GM10847 (cell line): ENCODE results near the gene INTS11.

Source experiments
- POLR2A ChIP-seq: IDR thresholded peaks from 2 replicates; pipeline ENCODE4 v1.6.1; 2011; ENCODE audit not compliant: insufficient read length; ENCODE audit errors: extremely low read depth

Gene INTS11

DNA sequence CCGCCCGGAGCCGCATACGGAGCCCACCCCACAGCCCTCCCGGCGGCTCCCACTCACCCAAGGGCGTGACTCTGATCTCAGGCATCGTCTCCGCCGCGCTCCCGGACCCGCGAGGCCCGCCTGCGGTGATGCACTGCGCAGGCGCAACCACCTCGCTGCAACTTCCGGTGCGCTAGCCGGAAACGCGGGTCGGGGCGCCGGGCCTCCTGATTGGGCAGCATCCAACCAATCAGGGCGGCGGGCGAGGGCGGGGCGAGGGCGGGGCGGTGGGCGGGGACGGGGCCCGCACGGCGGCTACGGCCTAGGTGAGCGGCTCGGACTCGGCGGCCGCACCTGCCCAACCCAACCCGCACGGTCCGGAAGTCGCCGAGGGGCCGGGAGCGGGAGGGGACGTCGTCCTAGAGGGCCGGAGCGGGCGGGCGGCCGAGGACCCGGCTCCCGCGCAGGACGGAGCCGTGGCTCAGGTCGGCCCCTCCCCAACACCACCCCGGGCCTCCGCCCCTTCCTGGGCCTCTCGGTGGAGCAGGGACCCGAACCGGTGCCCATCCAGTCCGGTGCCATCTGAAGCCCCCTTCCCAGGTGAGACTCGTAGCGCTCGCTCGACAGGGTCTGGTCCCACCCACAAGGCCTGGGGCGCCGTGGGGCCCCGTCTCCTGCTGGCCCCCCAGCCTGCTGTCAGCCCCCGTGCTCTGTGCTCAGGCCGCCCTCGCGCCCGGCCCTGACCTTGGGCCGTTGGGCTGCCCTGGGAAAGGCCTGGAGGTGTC, at the start of gene INTS11, which contains the start of gene CPTP:
INTS11 (minus strand) TSS at position 137 of the 764 bp plus-strand sequence; CDS start at position 85, 52 bp downstream.
CPTP (plus strand) TSS at position 279 of the 764 bp plus-strand sequence. CDS start 2,109 bp downstream, outside the sequence.
- peak; percentile 86 for TF ChIP-seq POLR2A

DNA sequence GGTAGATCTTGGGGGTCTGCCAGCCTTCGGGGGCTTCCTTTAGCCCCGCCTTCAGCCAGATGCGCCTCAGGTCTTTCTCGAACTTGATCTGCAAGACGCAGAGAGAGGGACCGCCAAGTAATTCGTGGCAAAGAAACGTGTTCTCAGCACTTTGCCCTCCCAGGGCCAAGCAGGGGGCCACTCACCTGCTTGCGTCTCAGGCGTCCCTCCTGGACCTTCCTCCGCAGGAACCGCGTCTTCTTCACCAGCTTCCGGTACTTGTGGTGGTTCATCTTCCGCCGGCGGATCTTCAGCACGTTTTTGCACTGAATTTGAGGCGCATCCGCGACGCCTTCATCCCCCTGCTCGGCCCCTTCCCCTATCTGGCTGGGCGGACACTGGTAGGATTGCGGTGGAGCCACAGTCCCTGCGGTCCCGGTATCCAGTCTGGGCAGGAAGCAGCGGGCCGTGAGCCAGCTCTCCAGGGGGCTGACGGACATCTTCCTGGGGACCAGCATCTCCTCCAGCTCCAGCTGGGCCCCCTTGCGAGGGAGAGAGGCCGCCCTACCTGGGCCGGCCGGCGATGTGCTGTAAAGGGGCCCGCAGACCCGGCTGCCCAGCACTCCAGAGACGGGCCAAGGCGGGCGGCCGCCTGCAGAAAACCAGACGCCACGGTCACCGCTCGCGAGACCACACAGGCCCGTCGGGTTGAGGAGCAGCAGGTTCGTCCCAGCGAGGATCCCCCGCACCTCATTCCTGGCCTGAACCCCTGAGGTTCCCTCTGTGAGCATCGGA, 49.5 kb upstream of the INTS11 start:
- TF ChIP-seq POLR2A: no peak

DNA sequence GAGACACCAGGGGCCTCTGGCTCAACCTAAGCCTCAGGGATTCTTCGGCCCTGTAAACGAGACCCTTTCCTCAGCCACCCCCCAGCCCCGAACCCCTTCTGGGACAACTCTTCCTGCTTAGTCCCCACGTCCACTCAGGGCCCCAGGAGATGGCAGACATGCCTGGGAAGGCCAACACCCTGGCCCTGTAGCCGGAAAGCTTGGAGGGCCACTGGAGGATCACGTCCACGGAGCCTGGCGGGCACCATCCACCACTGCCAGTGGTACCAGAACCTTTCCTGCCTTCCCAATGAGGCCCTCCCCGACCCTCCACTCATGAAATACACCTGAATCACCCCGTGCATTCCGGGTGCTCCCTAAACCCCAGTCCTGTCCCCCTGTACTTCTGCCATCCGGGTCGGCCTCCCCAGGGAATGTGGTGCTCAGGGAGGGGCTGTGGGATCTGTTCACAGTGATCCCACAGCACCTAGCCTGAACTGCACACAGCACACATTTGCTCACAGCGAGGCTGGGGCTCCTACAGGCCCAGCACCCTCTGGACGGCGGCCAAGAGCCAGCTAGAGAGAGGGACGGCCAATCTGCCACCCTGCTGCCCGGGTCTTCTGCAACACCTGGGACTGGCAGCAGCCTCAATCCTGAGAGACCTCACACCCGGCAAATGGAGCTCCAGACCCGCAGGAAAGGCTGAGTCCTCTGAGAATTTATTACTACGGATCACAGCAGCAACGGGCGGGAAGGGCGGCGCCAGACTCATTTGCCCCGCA, 48.8 kb upstream of the INTS11 start:
- no peak for TF ChIP-seq POLR2A

DNA sequence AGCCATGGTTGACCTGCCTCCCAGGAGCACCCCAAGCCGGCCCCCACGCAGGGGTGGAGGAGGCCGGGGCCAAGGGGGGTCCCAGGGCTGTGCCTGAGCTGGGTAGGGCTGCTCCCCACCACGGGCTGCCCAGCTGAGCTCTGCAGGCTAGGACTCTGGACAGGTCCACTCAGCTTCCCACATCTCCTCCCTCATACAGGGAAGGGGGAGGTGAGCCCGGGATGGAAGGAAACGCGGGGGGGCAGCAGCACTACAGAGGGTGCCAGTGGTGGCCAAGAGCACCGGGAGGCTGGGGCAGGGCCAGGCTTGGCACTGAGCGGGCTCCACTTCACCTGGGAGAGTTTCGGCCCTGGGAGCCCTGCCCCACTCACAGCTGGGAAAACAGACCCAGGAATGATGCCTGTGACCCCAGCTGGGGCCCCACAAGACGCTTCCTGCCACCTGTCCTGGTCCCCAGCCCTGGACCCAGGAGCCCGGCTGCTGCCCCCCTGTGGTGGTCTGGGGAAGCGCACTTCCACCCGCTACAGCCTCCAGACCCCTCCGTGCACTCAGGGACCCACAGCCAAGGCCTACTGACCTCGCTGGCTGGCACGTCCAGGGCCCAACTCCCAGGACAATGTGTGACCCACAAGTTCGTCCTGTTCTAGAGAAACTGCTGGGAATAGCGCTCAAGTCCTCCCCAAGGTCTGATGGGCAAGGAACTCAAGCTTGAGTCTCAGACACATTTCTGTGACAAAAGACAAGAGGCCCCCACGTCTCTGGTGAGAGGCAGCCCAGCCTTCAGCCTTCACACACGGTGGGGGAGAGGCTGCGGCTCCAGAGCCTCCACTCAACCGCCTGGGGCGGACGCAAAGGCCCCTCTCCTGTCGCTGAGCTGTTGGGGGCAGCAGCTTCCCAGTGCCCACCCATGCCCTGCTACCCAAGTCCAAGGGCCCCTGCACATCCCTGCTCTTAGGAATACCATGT, 47.6 kb upstream of the INTS11 start:
- no peak for TF ChIP-seq POLR2A

DNA sequence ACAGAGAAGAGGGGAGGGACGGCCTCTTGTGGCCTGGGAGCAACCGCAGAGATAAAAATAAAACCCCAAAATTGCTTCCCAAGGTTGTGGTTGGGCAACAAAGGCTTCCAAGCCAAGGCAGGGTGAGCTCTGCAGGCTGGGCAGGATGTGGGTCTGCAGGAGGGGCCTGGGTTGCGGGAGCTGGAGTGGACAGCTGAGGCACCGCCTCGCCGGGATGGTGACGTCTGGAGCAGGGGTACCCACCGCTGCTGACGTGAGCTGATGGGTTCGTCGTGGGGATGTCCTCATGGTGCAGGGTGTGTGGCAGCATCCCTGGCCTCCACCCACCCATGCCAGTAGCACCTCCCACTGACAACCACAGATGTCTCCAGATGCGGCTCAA, 46.9 kb upstream of the INTS11 start:
- TF ChIP-seq POLR2A: no peak

DNA sequence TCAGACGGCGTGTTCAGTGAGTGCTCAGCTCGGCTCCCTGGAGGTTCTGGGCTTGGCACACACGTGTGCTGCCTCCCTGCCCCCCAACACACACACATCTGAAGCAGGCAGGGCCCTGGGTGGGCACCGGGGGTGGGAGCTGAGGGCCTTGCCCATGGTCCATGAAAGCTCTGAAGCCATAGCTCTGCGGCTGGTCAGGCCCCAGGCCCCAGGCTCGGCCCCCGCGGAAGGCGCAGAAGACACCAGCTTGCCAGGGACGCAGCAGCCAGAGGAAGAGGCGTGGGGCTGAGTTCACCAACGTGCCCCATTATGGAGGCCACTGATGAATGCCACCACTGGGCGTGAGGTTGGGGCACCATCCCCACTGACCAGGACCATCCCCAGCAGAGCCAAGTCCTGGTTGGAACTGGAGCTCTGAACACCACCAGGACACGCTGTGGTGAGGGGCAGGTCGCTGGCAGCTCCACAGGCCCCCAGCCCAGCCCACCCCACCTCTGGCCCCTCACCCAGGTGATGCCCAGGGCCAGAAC, 46.4 kb upstream of the INTS11 start:
- no peak for TF ChIP-seq POLR2A

DNA sequence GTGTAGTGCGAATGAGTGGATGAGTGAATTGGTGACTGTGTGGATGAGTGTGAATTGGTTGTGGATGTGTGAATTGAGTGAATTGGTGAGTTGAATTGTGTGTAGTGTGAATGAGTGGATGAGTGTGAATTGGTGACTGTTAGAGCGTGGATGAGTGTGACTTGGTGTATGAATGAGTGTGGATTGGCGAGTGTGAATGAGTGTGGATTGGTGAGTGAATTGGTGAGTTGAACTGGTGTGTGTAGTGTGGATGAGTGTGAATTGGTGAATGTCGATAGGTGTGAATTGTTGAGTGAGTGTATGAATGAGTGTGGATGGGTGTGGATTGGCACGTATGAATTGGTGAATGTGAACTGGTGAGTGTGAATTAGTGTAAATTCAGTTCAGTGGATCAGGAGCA, 42.9 kb upstream of the INTS11 start:
- TF ChIP-seq POLR2A: no peak

DNA sequence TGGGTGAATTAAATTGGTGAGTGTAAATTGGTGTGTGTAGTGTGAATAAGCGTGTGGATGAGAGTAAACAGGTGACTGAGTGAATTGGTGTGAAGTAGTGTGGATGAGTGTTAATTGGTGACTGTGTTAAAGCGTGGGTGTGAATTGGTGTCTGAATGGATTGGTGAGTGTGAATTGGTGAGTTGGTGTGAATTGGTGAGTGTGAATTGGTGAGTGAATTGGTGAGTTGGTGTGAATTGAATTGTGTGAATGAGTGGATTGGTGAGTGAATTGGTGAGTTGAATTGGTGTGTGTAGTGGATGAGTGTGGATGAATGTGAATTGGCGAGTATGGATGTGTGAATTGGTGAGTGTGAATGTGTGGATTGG, 42.2 kb upstream of the INTS11 start:
- no peak for TF ChIP-seq POLR2A

DNA sequence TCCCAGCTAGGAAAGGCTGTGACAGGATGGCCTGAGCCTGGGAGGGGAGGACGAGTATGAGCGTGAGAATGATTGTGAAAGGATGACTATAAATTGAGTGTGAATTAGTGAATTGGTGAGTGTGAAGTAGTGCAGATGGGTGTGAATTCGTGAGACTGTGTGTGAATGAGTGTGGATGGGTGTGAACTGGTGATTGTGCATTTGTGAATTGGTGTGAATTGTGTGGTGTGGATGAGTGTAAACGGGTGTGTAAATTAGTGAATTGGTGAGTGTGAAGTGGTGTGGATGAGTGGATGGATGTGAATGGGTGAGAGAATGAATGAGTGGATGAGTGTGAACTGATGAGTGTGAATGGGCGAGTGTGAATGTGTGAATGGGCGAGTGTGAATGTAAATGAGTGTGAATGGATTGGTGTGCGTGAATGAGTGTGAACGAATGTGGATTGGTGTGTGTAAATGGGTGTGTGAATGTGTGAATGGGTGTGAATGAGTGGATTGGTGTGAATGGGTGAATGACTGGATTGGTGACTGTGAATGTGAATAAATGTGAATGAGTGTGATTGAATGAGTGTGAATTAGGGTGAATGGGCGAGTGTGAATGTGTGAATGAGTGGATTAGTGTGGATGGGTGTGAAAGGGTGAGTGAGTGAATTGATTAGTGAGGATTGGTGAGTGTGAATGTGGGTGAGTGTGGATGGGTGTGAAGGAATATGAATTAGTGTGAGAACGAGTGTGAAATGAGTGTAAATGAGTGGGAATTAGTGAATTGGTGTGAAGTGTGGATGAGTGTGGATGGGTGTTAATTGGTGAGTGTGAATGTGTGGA, 41.6 kb upstream of the INTS11 start:
- TF ChIP-seq POLR2A: no peak

DNA sequence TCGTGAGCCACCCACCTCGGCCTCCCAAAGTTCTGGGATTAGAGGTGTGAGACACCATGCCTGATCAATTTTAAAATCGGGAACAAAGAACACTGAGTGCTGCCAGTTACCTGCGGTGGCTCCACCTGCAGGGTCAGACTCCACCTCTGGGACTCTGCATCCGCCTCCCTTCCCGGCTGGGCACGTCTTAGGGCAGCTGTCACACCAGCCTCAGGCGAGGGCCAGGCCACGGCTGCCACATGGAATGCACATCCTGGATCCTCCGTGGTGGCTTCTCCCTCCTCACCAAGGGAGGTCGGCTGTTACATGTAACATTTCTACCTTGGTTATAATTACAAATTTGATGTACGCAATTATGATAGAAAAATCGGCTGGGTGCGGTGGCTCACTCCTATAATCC, 39.8 kb upstream of the INTS11 start:
- no peak for TF ChIP-seq POLR2A

DNA sequence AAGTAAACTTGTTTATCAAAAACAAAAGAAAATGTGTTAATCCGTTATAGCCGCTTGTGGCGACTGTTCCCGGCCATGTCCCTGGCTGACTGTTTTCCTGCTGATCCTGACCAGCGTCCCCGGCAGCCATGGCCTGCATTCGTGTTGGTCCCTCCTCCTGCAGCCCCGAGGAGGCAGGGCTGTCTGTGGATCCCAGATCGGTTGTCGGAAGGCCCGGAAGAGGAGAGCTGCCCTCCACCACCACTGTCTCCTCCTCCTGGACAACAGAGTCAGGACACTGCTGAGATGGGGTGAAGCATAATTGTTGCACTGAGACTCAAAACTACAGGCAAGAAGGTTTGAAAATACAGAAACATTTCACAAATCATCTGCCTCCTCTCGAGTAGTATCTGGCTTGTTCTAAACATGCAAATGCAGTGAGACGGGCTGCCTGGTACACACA, 37.5 kb upstream of the INTS11 start:
- no peak for TF ChIP-seq POLR2A

DNA sequence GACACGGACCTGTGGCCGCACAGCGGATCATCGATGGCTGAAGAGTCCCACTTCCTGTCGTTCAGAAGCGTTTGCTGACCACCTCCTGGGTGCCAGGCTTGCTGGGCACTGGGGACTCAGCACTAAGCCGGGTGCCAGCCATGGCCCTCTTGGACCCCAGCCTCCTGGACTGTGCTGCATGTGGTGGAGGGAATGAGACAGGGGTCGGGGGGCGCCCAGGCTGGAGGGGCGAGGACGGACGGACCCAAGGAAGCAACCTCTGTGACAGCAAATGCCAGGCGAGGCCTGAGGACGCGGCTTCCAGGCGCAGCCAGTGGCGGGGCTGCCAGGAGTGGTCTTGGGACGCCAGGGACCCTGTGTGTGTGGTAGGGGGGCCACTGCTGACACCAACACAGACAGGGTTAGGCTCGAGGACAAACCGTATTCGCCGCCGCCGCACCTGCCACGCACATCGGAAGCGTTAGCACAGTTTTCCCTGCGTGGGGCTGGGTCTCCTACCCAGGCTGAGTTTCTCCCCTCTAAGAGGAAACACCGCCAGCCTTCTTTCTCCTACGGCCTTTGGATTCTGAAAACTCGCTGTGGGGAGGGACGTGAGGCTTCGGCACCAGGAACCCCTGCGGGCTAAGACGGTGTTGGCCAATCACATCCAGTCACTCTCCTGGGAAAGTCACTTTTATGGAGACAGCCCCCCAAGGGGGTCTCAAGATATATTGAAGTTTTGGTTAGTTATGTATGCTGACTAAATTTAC, 36.9 kb upstream of the INTS11 start:
- no peak for TF ChIP-seq POLR2A
